Sigmoid colon (tissue), 4 donors: Measurements from ENCODE around the gene TRIM52.

Experiments
- CTCF ChIP-seq, 4 experiments: fragments of 450-650 bp in 3 of 4; fragments of 200-600 bp in 1 of 4; IDR thresholded peaks; one replicate each; pipeline ENCODE4 v1.5.1; 2016 to 2019; ENCODE audit warnings: antibody characterized with exemption in 4 of 4, mild to moderate bottlenecking in 3 of 4, moderate library complexity in 2 of 4
- POLR2AphosphoS5 ChIP-seq, 4 donors: sonication (generic); formaldehyde crosslinking; IDR thresholded peaks; one replicate each; pipeline ENCODE4 v1.6.1; 2017; ENCODE audit warnings: antibody characterized with exemption in 4 of 4

GRCh38 chr5:181239062-181239663, 21.8 kb downstream of the TRIM52 start:
- TF ChIP-seq CTCF (IDR thresholded peaks at IDR 0.05) = no peak
- no peak for TF ChIP-seq POLR2AphosphoS5 (IDR thresholded peaks at IDR 0.05)
